KG1 (cell line): Measurements from ENCODE around the gene TMEM86B.
"Not testable (repeated sequence)": the region's sequence is repeated elsewhere in the genome, so short reads cannot be mapped to it uniquely, and the experiment has no call there.

Experiments
- DNase-seq: peaks from one replicate; lab custom pipeline; 2025; lab: John Stamatoyannopoulos, UW

The TMEM86B gene

GRCh38 chr19:55241935-55242464, 13.4 kb upstream of the TMEM86B start:
- no peak for DNase-seq

- DNase-seq, result no peak
Observed at GRCh38 chr19:55241143-55241934, 12.8 kb upstream of the TMEM86B start.

GRCh38 chr19:55240713-55241020, 12.1 kb upstream of the TMEM86B start:
- DNase-seq, result no peak

GRCh38 chr19:55239004-55239403, 10.4 kb upstream of the TMEM86B start:
- DNase-seq, result no peak

GRCh38 chr19:55238030-55238429, 9.5 kb upstream of the TMEM86B start:
- DNase-seq, result no peak

- DNase-seq, result no peak
Observed at GRCh38 chr19:55232986-55233385, 4.4 kb upstream of the TMEM86B start.

- DNase-seq, result no peak
Observed at GRCh38 chr19:55232286-55232602, 3.7 kb upstream of the TMEM86B start.

GRCh38 chr19:55231391-55232285, 3.1 kb upstream of the TMEM86B start:
- no peak for DNase-seq

- no peak for DNase-seq
Observed at GRCh38 chr19:55230780-55231179, 2.2 kb upstream of the TMEM86B start.

- no peak for DNase-seq
Observed at GRCh38 chr19:55230329-55230728, 1.8 kb upstream of the TMEM86B start.

GRCh38 chr19:55229789-55230182, 1.2 kb upstream of the TMEM86B start:
- no peak for DNase-seq

- DNase-seq, result no peak
Observed at GRCh38 chr19:55229145-55229788, 704 bp upstream of the TMEM86B start.

GRCh38 chr19:55228015-55228391, 560 bp downstream of the TMEM86B start:
- DNase-seq, result no peak

- DNase-seq, result no peak
Observed at GRCh38 chr19:55227241-55228014, 1.1 kb downstream of the TMEM86B start.

GRCh38 chr19:55226788-55227187, 1.8 kb downstream of the TMEM86B start:
- no peak for DNase-seq

- no peak for DNase-seq
Observed at GRCh38 chr19:55226273-55226672, 2.3 kb downstream of the TMEM86B start.

GRCh38 chr19:55225415-55225958, 3.1 kb downstream of the TMEM86B start:
- no peak for DNase-seq

GRCh38 chr19:55224679-55225414, 3.7 kb downstream of the TMEM86B start:
- DNase-seq, result not testable (repeated sequence)

GRCh38 chr19:55224038-55224665, 4.4 kb downstream of the TMEM86B start:
- DNase-seq, result no peak

- no peak for DNase-seq
Observed at GRCh38 chr19:55223291-55224037, 5.1 kb downstream of the TMEM86B start.
